ENCODE measurements around the gene TNIP2.

TNIP2 gene

GRCh38 chr4:2700031-2700430, 56.1 kb downstream of the TNIP2 start:
- Histone ChIP-seq H3K27ac (ENCODE audit: poor library complexity, severe bottlenecking) (no peak overlapping the region), H3K27me3 (ENCODE audit: insufficient read depth, poor library complexity, severe bottlenecking) (no peaks in the 10 kb centered on the region), H3K9me3 (ENCODE audit: severe bottlenecking) (no peaks in the 10 kb centered on the region), H3K4me1 (ENCODE audit: insufficient read depth, poor library complexity, severe bottlenecking) (no peaks in the 10 kb centered on the region), H3K4me3 (ENCODE audit: severe bottlenecking) (no peak overlapping the region), H3K36me3 (ENCODE audit: low read depth) (peaks cover 92% of the 10 kb centered on the region)
- ATAC-seq (ENCODE audit: low read depth): no peak
- DNase-seq (ENCODE audit: low spot score): no peak
- TF ChIP-seq CTCF (IDR thresholded peaks at IDR 0.05; ENCODE audit: poor library complexity, severe bottlenecking): no peak

- Histone ChIP-seq H3K4me1 (ENCODE audit: insufficient read depth, poor library complexity, severe bottlenecking) (no peaks in the 10 kb centered on the region), H3K27ac (ENCODE audit: poor library complexity, severe bottlenecking) (no peak overlapping the region), H3K9me3 (ENCODE audit: severe bottlenecking) (no peaks in the 10 kb centered on the region), H3K4me3 (ENCODE audit: severe bottlenecking) (no peak overlapping the region), H3K27me3 (ENCODE audit: insufficient read depth, poor library complexity, severe bottlenecking) (no peaks in the 10 kb centered on the region), H3K36me3 (ENCODE audit: low read depth) (peaks cover 93% of the 10 kb centered on the region)
- DNase-seq (ENCODE audit: low spot score) (no peak), ATAC-seq (ENCODE audit: low read depth) (no peak)
- TF ChIP-seq CTCF (IDR thresholded peaks at IDR 0.05; ENCODE audit: poor library complexity, severe bottlenecking): no peak
Measured at GRCh38 chr4:2699534-2699933, 56.6 kb downstream of the TNIP2 start.

GRCh38 chr4:2698951-2699505, 57.1 kb downstream of the TNIP2 start:
- Histone ChIP-seq H3K27me3 (ENCODE audit: insufficient read depth, poor library complexity, severe bottlenecking) (no peaks in the 10 kb centered on the region), H3K27ac (ENCODE audit: poor library complexity, severe bottlenecking) (no peak overlapping the region), H3K36me3 (ENCODE audit: low read depth) (peaks cover 94% of the 10 kb centered on the region), H3K4me1 (ENCODE audit: insufficient read depth, poor library complexity, severe bottlenecking) (no peaks in the 10 kb centered on the region), H3K9me3 (ENCODE audit: severe bottlenecking) (no peaks in the 10 kb centered on the region), H3K4me3 (ENCODE audit: severe bottlenecking) (no peak overlapping the region)
- ATAC-seq (ENCODE audit: low read depth) (no peak), DNase-seq (ENCODE audit: low spot score) (no peak)
- no peak for TF ChIP-seq CTCF (IDR thresholded peaks at IDR 0.05; ENCODE audit: poor library complexity, severe bottlenecking)

- no peak for DNase-seq (ENCODE audit: low spot score)
- Histone ChIP-seq H3K27me3 (ENCODE audit: insufficient read depth, poor library complexity, severe bottlenecking) (no peaks in the 10 kb centered on the region), H3K36me3 (ENCODE audit: low read depth) (peaks cover 95% of the 10 kb centered on the region), H3K4me1 (ENCODE audit: insufficient read depth, poor library complexity, severe bottlenecking) (no peaks in the 10 kb centered on the region), H3K9me3 (ENCODE audit: severe bottlenecking) (no peaks in the 10 kb centered on the region), H3K27ac (ENCODE audit: poor library complexity, severe bottlenecking) (no peak overlapping the region), H3K4me3 (ENCODE audit: severe bottlenecking) (no peak overlapping the region)
- TF ChIP-seq CTCF (IDR thresholded peaks at IDR 0.05; ENCODE audit: poor library complexity, severe bottlenecking): no peak
- ATAC-seq (ENCODE audit: low read depth): no peak
Measured at GRCh38 chr4:2698504-2698903, 57.6 kb downstream of the TNIP2 start.

- Histone ChIP-seq H3K4me1 (ENCODE audit: insufficient read depth, poor library complexity, severe bottlenecking) (no peaks in the 10 kb centered on the region), H3K9me3 (ENCODE audit: severe bottlenecking) (no peaks in the 10 kb centered on the region), H3K27me3 (ENCODE audit: insufficient read depth, poor library complexity, severe bottlenecking) (no peaks in the 10 kb centered on the region), H3K4me3 (ENCODE audit: severe bottlenecking) (no peak overlapping the region), H3K36me3 (ENCODE audit: low read depth) (peaks cover 94% of the 10 kb centered on the region), H3K27ac (ENCODE audit: poor library complexity, severe bottlenecking) (no peak overlapping the region)
- TF ChIP-seq CTCF (IDR thresholded peaks at IDR 0.05; ENCODE audit: poor library complexity, severe bottlenecking): no peak
- DNase-seq (ENCODE audit: low spot score) (no peak), ATAC-seq (ENCODE audit: low read depth) (no peak)
Measured at GRCh38 chr4:2697995-2698414, 58.1 kb downstream of the TNIP2 start.

All from RWPE2 (cell line).